Measurements from ENCODE around the gene PPARG.

Gene PPARG

GRCh38 chr3:12421132-12421531 lies 132.3 kb downstream of the PPARG start:
- DNase-seq = no peak

GRCh38 chr3:12423131-12423530 lies 134.3 kb downstream of the PPARG start:
- DNase-seq = no peak

- DNase-seq = peak; percentile 70
Observed at GRCh38 chr3:12423918-12424630, 135.2 kb downstream of the PPARG start.

- DNase-seq = no peak
Observed at GRCh38 chr3:12424635-12425319, 135.9 kb downstream of the PPARG start.

GRCh38 chr3:12425850-12426579 lies 137.1 kb downstream of the PPARG start:
- no peak for DNase-seq

GRCh38 chr3:12427551-12427950 lies 138.7 kb downstream of the PPARG start:
- DNase-seq = no peak

- no peak for DNase-seq
Observed at GRCh38 chr3:12428126-12428525, 139.3 kb downstream of the PPARG start.

- no peak for DNase-seq
Observed at GRCh38 chr3:12430086-12430485, 141.2 kb downstream of the PPARG start.

GRCh38 chr3:12433823-12434222 lies 145.0 kb downstream of the PPARG start:
- DNase-seq = no peak

GRCh38 chr3:12436514-12437220 lies 147.8 kb downstream of the PPARG start:
- no peak for DNase-seq

- DNase-seq = no peak
Observed at GRCh38 chr3:12437221-12437605, 148.3 kb downstream of the PPARG start.

GRCh38 chr3:12437861-12438260 lies 149.0 kb downstream of the PPARG start:
- DNase-seq = no peak

- DNase-seq = no peak
Observed at GRCh38 chr3:12438318-12438717, 149.4 kb downstream of the PPARG start.

- no peak for DNase-seq
Observed at GRCh38 chr3:12439161-12439940, 150.5 kb downstream of the PPARG start.

- DNase-seq = no peak
Observed at GRCh38 chr3:12440927-12441714, 152.3 kb downstream of the PPARG start.

- no peak for DNase-seq
Observed at GRCh38 chr3:12442654-12443501, 154.0 kb downstream of the PPARG start.

GRCh38 chr3:12443781-12444522 lies 155.1 kb downstream of the PPARG start:
- DNase-seq = no peak

GRCh38 chr3:12444582-12445471 lies 156.0 kb downstream of the PPARG start:
- DNase-seq = no peak

All from activated CD8-positive, alpha-beta memory T cell treated with anti-CD3 and anti-CD28 coated beads, Interleukin-2, amount 50 U/mL, for 48 hours (primary cell).